Stimulated activated naive CD8-positive, alpha-beta T cell treated with anti-CD3 and anti-CD28 coated beads, Interleukin-15, Interleukin-2, amounts not matched to agents 100 U/mL and 50 U/mL, for 24 hours (primary cell): ENCODE measurements around the gene ICOS.
"Not testable (repeated sequence)": the region's sequence is repeated elsewhere in the genome, so short reads cannot be mapped to it uniquely, and the experiment has no call there.

Experiments
- ATAC-seq: fragments of 150-1000 bp; cut with Tn5 transposase; one replicate; pipeline ENCODE4 v1.10.0; 2021
- DNase-seq: peaks from one replicate; pipeline ENCODE4 v3.0.0; 2021

ICOS gene

GRCh38 chr2:203975912-203976311 lies 39.3 kb downstream of the ICOS start:
- DNase-seq, result no peak

GRCh38 chr2:203982276-203982675 lies 45.7 kb downstream of the ICOS start:
- ATAC-seq (peak; percentile 63), DNase-seq (no peak)

More at GRCh38 chr2:203975912-203976311, 39.3 kb downstream of the ICOS start:
- ATAC-seq, result no peak

- ATAC-seq (no peak), DNase-seq (no peak)
Measured at GRCh38 chr2:203983064-203983715, 46.6 kb downstream of the ICOS start.

GRCh38 chr2:203985978-203986377 lies 49.4 kb downstream of the ICOS start:
- DNase-seq, ATAC-seq: not testable (repeated sequence)

- DNase-seq (no peak), ATAC-seq (peak; percentile 60)
Measured at GRCh38 chr2:203987959-203988358, 51.4 kb downstream of the ICOS start.

GRCh38 chr2:203988500-203989260 lies 52.1 kb downstream of the ICOS start:
- DNase-seq (no peak), ATAC-seq (no peak)

DNA sequence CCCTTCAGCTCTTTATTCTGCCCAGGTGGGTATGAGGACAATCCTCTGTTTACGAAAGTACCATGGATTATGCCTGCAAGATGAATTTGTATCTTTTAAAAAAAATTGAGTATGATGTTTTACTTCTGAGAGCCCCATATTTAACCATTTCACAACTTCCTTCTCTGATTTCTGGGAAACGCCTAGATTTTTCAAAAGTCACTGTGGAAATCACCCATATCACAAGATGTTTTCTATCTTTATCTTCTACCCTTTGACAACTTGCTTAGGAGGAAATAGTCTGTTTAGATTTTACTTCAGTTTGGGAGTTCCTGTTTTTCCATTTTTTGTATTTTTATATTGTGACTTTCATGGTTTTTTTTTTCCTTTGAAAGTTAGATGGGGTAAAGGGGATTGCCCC lies 53.0 kb downstream of the ICOS start:
- DNase-seq (no peak), ATAC-seq (no peak)

GRCh38 chr2:203992509-203992908 lies 55.9 kb downstream of the ICOS start:
- DNase-seq (no peak), ATAC-seq (peak; percentile 48)

DNA sequence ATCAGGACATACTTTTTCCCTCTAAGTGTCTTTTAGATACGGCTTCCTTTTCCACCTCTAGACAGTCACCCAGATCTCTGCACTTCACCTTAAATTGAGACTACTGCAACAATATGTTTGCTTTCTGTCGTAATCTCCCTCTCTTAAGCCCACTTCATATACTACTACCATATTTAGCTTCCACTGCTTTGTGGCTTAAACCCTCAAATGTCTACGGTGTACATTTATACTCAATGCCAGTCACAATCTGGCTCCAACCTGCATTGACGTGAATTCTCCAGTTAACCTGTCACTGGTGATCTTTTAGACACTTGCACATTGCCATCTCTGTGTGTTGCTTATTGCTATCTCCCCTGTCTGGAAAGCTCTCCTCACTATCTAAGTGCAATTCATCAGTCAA lies 56.4 kb downstream of the ICOS start:
- no peak for DNase-seq
- no peak for ATAC-seq

- peak; percentile 34 for ATAC-seq
Measured at GRCh38 chr2:203993560-203993959, 57.0 kb downstream of the ICOS start.

DNA sequence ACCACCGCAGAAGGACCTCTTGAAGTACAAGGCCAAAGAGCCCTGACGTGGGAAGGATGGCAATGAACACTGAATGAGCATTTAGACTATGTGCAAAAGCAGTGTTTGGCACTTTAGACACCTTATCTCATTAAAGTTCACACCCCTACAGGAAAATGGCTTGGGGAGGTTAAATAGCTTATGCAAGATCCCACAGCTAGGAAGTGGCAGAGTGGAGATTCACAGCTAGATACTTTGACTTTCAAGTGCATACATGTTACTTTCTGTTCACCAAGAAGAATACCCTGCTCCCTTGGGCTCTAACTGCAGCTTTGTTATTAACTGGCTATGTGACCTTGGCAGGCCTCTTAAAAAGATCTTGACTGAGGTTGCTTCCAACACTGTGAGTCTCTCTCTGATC lies 58.2 kb downstream of the ICOS start:
- ATAC-seq (no peak), DNase-seq (no peak)

More at GRCh38 chr2:203993560-203993959, 57.0 kb downstream of the ICOS start:
- DNase-seq, result no peak

DNA sequence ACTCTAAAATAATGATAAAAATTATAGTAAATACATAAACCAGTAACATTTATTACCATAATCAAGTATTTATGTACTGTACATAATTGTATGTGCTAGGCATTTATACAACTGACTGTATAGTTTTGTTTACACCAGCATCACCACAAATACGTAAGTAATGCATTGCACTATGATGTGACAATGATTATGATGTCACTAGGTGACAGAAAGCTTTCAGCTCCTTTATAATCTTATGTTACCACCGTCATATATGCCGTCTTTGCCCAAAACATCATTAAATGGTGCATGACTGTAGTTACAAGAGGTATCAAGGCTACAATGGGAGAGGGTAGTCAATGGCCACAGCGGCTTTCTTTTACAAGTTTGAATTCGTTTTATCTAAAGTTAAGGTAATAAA lies 60.1 kb downstream of the ICOS start:
- no peak for DNase-seq
- ATAC-seq, result no peak

DNA sequence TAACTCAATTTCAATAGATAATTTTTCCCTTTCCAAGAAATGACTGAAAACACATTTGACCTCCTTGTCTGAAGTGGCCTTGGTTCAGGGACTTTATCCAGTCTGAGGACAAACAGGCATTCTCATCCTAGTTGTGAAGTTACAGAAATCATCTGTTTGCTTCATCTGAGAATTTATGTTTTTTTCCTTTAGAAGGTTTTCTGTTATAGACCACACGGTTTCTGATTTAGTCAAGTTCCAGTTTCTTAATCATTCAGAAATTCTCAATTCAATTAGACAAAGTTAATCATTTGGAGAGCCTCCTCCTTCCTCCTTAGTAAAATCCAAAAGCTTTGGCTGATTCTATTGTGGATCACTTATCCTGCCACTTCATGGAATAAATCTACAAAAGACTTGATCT lies 60.9 kb downstream of the ICOS start:
- peak; percentile 36 for ATAC-seq
- no peak for DNase-seq

DNA sequence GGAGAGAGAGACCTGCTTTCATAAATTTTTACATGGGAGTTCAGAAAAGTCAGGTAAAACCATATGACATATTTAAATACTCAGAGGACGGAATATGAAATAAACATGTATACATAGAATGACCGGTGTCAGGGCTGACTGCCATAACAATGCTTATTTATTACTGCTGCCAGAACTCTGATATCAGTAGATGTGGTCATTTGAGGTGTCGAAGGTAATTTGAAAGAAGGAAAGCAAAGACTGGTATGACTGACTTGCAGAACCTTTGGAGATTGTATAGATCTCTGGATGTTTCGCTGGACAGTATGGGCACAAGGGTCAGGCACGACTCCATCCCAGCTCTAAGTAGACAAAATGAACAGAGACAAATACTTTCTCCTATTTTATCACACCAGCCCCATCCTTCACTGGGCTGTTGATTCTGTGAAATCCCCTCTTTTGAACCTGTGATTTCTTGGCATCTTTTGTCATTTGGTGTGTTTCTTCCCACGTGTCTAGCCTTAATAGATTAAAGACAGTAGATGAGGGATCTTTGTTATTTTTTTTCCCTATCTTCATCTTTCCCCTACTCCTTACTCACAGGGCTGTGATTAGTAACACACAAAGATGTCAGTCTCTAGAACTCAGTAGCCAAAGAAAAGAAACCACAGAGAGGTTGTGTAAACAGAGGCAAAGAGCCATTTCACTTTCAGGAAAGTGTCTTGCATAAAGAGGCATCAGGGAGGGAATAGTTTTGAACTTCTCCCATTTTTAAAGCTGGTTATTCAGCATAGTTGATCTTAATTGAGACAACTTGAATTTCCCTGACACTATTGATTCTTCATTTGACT lies 61.6 kb downstream of the ICOS start:
- ATAC-seq (peak; percentile 64), DNase-seq (no peak)

DNA sequence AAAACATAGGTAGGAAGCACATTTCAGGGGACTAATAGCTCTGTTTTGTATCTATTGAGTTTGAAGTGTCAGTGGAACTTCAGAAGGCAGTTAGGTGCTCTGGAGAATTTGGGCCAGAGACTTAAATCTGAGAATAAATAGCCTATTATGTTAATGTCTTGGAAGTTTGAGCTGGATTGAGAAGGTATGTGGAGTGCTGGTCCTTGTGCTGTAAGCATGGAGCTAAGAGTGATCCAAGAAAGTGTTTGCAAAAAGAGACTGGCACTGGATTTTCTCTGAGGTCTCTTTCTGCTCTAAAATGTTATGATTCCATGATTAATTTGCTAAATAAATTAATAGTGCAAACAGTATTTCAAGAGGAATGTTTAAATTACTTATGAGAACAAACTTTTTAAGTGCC lies 63.3 kb downstream of the ICOS start:
- DNase-seq (no peak), ATAC-seq (no peak)

DNA sequence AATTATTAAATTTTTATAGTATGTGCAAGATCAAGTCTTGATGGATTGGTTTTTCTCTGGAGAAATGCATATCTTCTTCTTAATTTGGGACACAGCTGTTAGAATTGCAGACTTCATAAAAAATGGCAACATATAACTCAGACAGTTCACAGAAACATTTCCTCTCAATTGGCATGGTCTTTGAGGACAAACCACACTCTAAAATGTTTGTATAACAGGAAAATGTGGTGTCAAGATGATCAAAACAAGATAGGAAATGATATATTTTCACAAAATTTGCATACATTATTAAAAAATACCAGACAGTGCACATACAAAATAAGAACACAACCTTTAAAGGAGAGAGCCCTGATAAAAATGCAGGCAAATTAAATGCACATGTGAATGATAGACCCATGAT lies 63.9 kb downstream of the ICOS start:
- no peak for ATAC-seq
- DNase-seq, result no peak

- ATAC-seq (no peak), DNase-seq (no peak)
Measured at GRCh38 chr2:204003276-204003990, 66.9 kb downstream of the ICOS start.

GRCh38 chr2:204004912-204005311 lies 68.3 kb downstream of the ICOS start:
- ATAC-seq, result peak; percentile 79
- DNase-seq, result no peak

DNA sequence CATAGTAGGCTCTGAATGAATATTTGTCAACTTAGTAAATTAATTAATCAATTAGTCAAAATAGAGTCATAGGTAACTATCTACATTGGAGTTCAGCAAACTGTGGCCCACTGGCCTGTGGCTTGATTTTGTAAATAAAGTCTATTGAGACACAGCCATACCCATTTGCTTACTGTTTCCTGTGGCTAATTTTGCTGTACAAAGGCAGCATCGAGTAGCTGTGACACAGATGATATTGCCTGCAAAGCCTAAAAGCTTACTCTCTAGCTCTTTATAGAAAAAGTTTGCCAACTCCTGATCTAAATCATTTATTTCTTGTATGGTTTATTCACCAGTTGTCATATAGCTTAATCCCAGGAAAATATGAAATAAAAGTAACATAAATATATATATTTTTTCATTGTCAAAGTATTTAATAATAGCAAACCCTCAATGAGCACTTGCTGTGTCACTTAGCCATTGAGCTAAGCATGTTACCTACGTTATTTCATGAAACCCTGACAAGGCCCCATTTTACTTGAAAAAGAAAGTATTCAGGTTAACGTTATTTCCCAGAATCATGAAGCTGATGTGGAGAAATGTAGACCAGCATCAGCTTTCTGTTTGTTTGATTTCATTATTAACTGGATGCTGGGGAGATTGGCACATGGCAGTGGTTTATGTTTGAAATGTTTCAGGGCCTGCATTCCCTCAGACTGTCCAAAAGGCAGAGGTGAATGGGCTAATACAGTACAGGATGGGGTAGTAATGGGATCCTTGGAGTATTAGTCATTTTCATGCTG lies 69.6 kb downstream of the ICOS start:
- no peak for DNase-seq
- no peak for ATAC-seq

DNA sequence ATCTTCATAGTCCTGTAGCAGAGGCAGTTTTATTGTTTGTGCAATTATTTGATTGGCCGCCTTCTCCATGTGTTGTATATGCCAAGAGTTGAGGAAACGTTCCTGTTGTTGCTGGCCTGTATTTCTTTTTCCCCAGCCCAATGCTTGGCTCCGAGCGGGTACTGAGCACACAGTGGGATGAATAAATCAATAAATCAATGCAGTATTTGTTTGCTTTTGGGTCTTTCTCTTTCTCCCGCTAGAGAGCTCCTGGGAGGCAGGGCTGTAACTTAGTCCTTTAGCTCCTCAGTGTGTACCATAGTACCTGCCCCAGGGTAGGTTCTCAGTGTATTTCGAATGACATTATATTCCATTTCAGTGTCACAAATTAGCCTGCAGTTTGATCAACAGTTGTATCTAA lies 71.8 kb downstream of the ICOS start:
- no peak for ATAC-seq

More for the DNA sequence above, 71.8 kb downstream of the ICOS start:
- DNase-seq, result no peak
